GM19468 (cell line): ENCODE data around the gene RGS6.

Experiments used
- ATAC-seq: cut with Tn5 transposase; IDR thresholded peaks from one replicate; pipeline ENCODE4 v1.9.1; 2021; ENCODE audit warnings: mild to moderate bottlenecking, moderate library complexity, moderate number of reproducible peaks; ENCODE audit not compliant: unreplicated experiment; ENCODE audit errors: extremely low read depth

The RGS6 gene

GRCh38 chr14:72555609-72556000 lies 623.4 kb downstream of the RGS6 start:
- no peak for ATAC-seq

GRCh38 chr14:72557671-72558070 lies 625.4 kb downstream of the RGS6 start:
- no peak for ATAC-seq

GRCh38 chr14:72558721-72559120 lies 626.5 kb downstream of the RGS6 start:
- no peak for ATAC-seq

GRCh38 chr14:72559202-72559601 lies 627.0 kb downstream of the RGS6 start:
- ATAC-seq, result no peak

GRCh38 chr14:72559669-72560255 lies 627.5 kb downstream of the RGS6 start:
- no peak for ATAC-seq

- no peak for ATAC-seq
Measured at GRCh38 chr14:72560331-72560730, 628.1 kb downstream of the RGS6 start.

- ATAC-seq, result no peak
Measured at GRCh38 chr14:72560889-72561493, 628.8 kb downstream of the RGS6 start.

- ATAC-seq, result no peak
Measured at GRCh38 chr14:72562300-72562699, 630.1 kb downstream of the RGS6 start.

GRCh38 chr14:72563676-72564075 lies 631.4 kb downstream of the RGS6 start:
- no peak for ATAC-seq

GRCh38 chr14:72565149-72565559 lies 632.9 kb downstream of the RGS6 start:
- ATAC-seq, result no peak

- no peak for ATAC-seq
Measured at GRCh38 chr14:72565917-72566316, 633.7 kb downstream of the RGS6 start.

GRCh38 chr14:72567226-72567625 lies 635.0 kb downstream of the RGS6 start:
- no peak for ATAC-seq

GRCh38 chr14:72568296-72568992 lies 636.2 kb downstream of the RGS6 start:
- ATAC-seq, result no peak

- no peak for ATAC-seq
Measured at GRCh38 chr14:72573725-72574417, 641.6 kb downstream of the RGS6 start.

- ATAC-seq, result no peak
Measured at GRCh38 chr14:72574715-72575114, 642.5 kb downstream of the RGS6 start.

GRCh38 chr14:72576258-72576657 lies 644.0 kb downstream of the RGS6 start:
- no peak for ATAC-seq

- ATAC-seq, result no peak
Measured at GRCh38 chr14:72577521-72577920, 645.3 kb downstream of the RGS6 start.

GRCh38 chr14:72578514-72578913 lies 646.3 kb downstream of the RGS6 start:
- ATAC-seq, result no peak

- ATAC-seq, result no peak
Measured at GRCh38 chr14:72582582-72582981, 650.4 kb downstream of the RGS6 start.

- ATAC-seq, result no peak
Measured at GRCh38 chr14:72583316-72584272, 651.4 kb downstream of the RGS6 start.
